HCT116 (cell line): Measurements from ENCODE around the gene LRRC7. TPM values are rescaled to one million over a fixed set of nuclear protein-coding genes. Genes with fewer than 3 reads are reported as not detected.

Experiments
- ATAC-seq: fragments of 200-7000 bp; cut with Tn5 transposase; 2 replicates; pipeline ENCODE4 v1.9.1; 2020; ENCODE audit warnings: mild to moderate bottlenecking, moderate library complexity
- BruUV-seq: library from RNA; stranded (reverse); fragments of 400-500 nt; replicated peaks from 2 replicates; lab custom pipeline; 2021; lab: Mats Ljungman, UMichigan
- CTCF ChIA-PET: fragments of 300-600 bp; sonication (Branson Sonifier 250); formaldehyde crosslinking; loops from one replicate; lab custom pipeline; 2021; ENCODE audit warnings: antibody characterized with exemption; lab: Charles Lee
- POLR2A ChIA-PET: fragments of 300-600, 350-600 bp; sonication (Branson Sonifier 250); formaldehyde crosslinking; loops from one replicate; lab custom pipeline; 2021; ENCODE audit warnings: antibody characterized with exemption; lab: Charles Lee
- RAD21 ChIA-PET, 2 experiments: fragments of 300-600 bp; sonication (Branson Sonifier 250); formaldehyde crosslinking; loops; one replicate each; lab custom pipeline; 2023; ENCODE audit warnings: low total read pairs in 2 of 2; ENCODE audit not compliant: uncharacterized antibody in 2 of 2, unreplicated experiment in 2 of 2, low non-redundant PET in 1 of 2; lab: Charles Lee
- DNase-seq: peaks from one replicate; pipeline ENCODE4 v3.0.0-alpha.2; 2010; ENCODE audit warnings: low read depth, low spot score
- H2AFZ ChIP-seq: fragments of 200-600 bp; shearing (Covaris generic), sonication (generic); 2 replicates; pipeline ENCODE4 v1.6.1; 2017; ENCODE audit warnings: low read depth, mixed run types, mixed read lengths, antibody characterized with exemption, low read length; ENCODE audit not compliant: poor library complexity, severe bottlenecking
- H3K27ac ChIP-seq: 2 replicates; pipeline ENCODE4 v1.5.1; 2012; ENCODE audit warnings: low read depth, low read length
- H3K27me3 ChIP-seq: fragments of 200-600 bp; sonication (generic); 2 replicates; pipeline ENCODE4 v1.6.1; 2016; ENCODE audit warnings: mixed run types, low read length, mixed read lengths; ENCODE audit not compliant: insufficient read depth
- H3K36me3 ChIP-seq, 2 experiments: fragments of 200-500 bp in 1 of 2; fragments of 200-600 bp in 1 of 2; sonication (Bioruptor generic) in 1 of 2; sonication (generic) in 1 of 2; 2 replicates each; pipeline versions ENCODE4 v1.5.1 to v1.6.1; 2014 to 2016; ENCODE audit warnings: low read length in 2 of 2, inconsistent platforms in 1 of 2, mixed read lengths in 1 of 2, mixed run types in 1 of 2; ENCODE audit not compliant: insufficient read depth in 2 of 2, control insufficient read depth in 1 of 2
- H3K4me1 ChIP-seq, 2 experiments: fragments of 200-600 bp in 1 of 2; sonication (generic) in 1 of 2; 2 replicates each; pipeline versions ENCODE4 v1.5.1 to v1.6.1; 2012 to 2017; ENCODE audit warnings: low read length in 2 of 2, inconsistent platforms in 1 of 2, mild to moderate bottlenecking in 1 of 2, mixed read lengths in 1 of 2, mixed run types in 1 of 2, moderate library complexity in 1 of 2; ENCODE audit not compliant: insufficient read depth in 2 of 2, control insufficient read depth in 1 of 2
- H3K4me2 ChIP-seq: fragments of 200-600 bp; sonication (generic); 2 replicates; pipeline ENCODE4 v1.6.1; 2017; ENCODE audit warnings: mixed run types, low read length, mixed read lengths
- H3K4me3 ChIP-seq, 2 experiments: fragments of 200-600 bp in 1 of 2; sonication (generic) in 1 of 2; replicated peaks in 1 of 2; 2 replicates each; pipeline ENCODE4 v1.5.1; 2011 to 2016; ENCODE audit warnings: low read length in 2 of 2, control low read depth in 1 of 2, low read depth in 1 of 2, mild to moderate bottlenecking in 1 of 2, mixed read lengths in 1 of 2, mixed run types in 1 of 2
- H3K79me2 ChIP-seq: fragments of 200-600 bp; sonication (generic); 2 replicates; pipeline ENCODE4 v1.6.1; 2017; ENCODE audit warnings: mild to moderate bottlenecking, mixed run types, low read length, moderate library complexity, mixed read lengths; ENCODE audit not compliant: insufficient read depth
- H3K9ac ChIP-seq: fragments of 200-600 bp; sonication (generic); 2 replicates; pipeline ENCODE4 v1.6.1; 2016; ENCODE audit warnings: low read length, mixed read lengths
- H3K9me2 ChIP-seq: fragments of 200-600 bp; sonication (generic), shearing (Covaris generic); 2 replicates; pipeline ENCODE4 v1.6.1; 2017; ENCODE audit warnings: mixed run types, mild to moderate bottlenecking, moderate library complexity; ENCODE audit not compliant: insufficient read depth
- H3K9me3 ChIP-seq, 2 experiments: fragments of 200-500 bp in 1 of 2; fragments of 200-600 bp in 1 of 2; sonication (Bioruptor generic) in 1 of 2; sonication (generic) in 1 of 2; 2 replicates each; pipeline ENCODE4 v1.6.1; 2014 to 2017; ENCODE audit warnings: low read length in 2 of 2, mixed read lengths in 2 of 2, inconsistent platforms in 1 of 2, low read depth in 1 of 2, mild to moderate bottlenecking in 1 of 2, mixed run types in 1 of 2, moderate library complexity in 1 of 2; ENCODE audit not compliant: control insufficient read depth in 1 of 2, insufficient read depth in 1 of 2
- H4K20me1 ChIP-seq: fragments of 200-600 bp; sonication (generic), shearing (Covaris generic); 2 replicates; pipeline ENCODE4 v1.6.1; 2017; ENCODE audit warnings: mixed run types, mild to moderate bottlenecking, moderate library complexity; ENCODE audit not compliant: insufficient read depth
- CBX3 ChIP-seq: IDR thresholded peaks from 2 replicates; pipeline ENCODE4 v1.6.1; 2012; ENCODE audit warnings: low read depth
- CEBPB ChIP-seq: IDR thresholded peaks from 2 replicates; pipeline ENCODE4 v1.6.1; 2012; ENCODE audit warnings: low read depth
- ELF1 ChIP-seq: IDR thresholded peaks from 2 replicates; pipeline ENCODE4 v1.6.1; 2012; ENCODE audit warnings: low read depth, borderline replicate concordance
- EZH2phosphoT487 ChIP-seq: fragments of 200-600 bp; IDR thresholded peaks from 2 replicates; pipeline ENCODE4 v1.6.1; 2018; ENCODE audit warnings: antibody characterized with exemption, borderline replicate concordance
- FOSL1 ChIP-seq: IDR thresholded peaks from 2 replicates; pipeline ENCODE4 v1.6.1; 2012; ENCODE audit warnings: low read depth
- JUND ChIP-seq: IDR thresholded peaks from 2 replicates; pipeline ENCODE4 v1.6.1; 2012
- POLR2A ChIP-seq: IDR thresholded peaks from 2 replicates; pipeline ENCODE4 v1.7.0; 2011; ENCODE audit warnings: borderline replicate concordance; ENCODE audit not compliant: insufficient read depth, insufficient read length; ENCODE audit errors: extremely low read depth
- POLR2AphosphoS5 ChIP-seq: IDR thresholded peaks from 2 replicates; pipeline ENCODE4 v1.6.1; 2011; ENCODE audit warnings: mild to moderate bottlenecking, low read depth, low read length, moderate library complexity
- REST ChIP-seq: IDR thresholded peaks from 2 replicates; pipeline ENCODE4 v1.6.1; 2012; ENCODE audit warnings: low read depth
- SP1 ChIP-seq: IDR thresholded peaks from 2 replicates; pipeline ENCODE4 v1.6.1; 2012; ENCODE audit warnings: low read depth
- TCF7L2 ChIP-seq: IDR thresholded peaks from 2 replicates; pipeline ENCODE4 v1.7.0; 2011; ENCODE audit warnings: borderline replicate concordance, inconsistent platforms; ENCODE audit not compliant: insufficient read depth, insufficient read length; ENCODE audit errors: extremely low read depth
- YY1 ChIP-seq: IDR thresholded peaks from 2 replicates; pipeline ENCODE4 v1.6.1; 2011; ENCODE audit warnings: low read length, low read depth, moderate library complexity, mild to moderate bottlenecking; ENCODE audit not compliant: insufficient replicate concordance; ENCODE audit errors: extremely low read depth
- ZFX ChIP-seq: fragments of 450-650 bp; IDR thresholded peaks from 2 replicates; pipeline ENCODE4 v1.6.1; 2017
- ZNF274 ChIP-seq: fragments of 200-500 bp; sonication (Bioruptor generic); IDR thresholded peaks from 2 replicates; pipeline ENCODE4 v1.6.1; 2014; ENCODE audit warnings: mild to moderate bottlenecking, low read depth, low read length, inconsistent platforms
- intact Hi-C: fragments of 100-400 bp; cut with micrococcal nuclease; formaldehyde crosslinking; loops from 2 replicates; pipeline ENCODE4 v1.10.0; 2022
- total RNA-seq: library from RNA; stranded (reverse); gene quantifications from one replicate; pipeline ENCODE4 v1.2.1, GENCODE V29; 2021; ENCODE audit not compliant: unreplicated experiment
- TF ChIP-seq, protein P1 (sequence below): IDR thresholded peaks from 2 replicates; pipeline ENCODE4 v1.6.1; 2012
- TF ChIP-seq, protein P2 (sequence below), 3 experiments: fragments of 200-600 bp in 1 of 3; sonication (generic) in 1 of 3; IDR thresholded peaks in 2 of 3; conservative IDR thresholded peaks in 1 of 3; 2 replicates each; pipeline ENCODE4 v1.5.1; 2012 to 2017; ENCODE audit warnings: low read depth in 2 of 3, low read length in 2 of 3, antibody characterized with exemption in 1 of 3, borderline replicate concordance in 1 of 3, control low read depth in 1 of 3, mild to moderate bottlenecking in 1 of 3, mixed read lengths in 1 of 3, mixed run types in 1 of 3, moderate library complexity in 1 of 3; ENCODE audit not compliant: insufficient read depth in 1 of 3

The LRRC7 gene
- total RNA-seq, 1 experiment from 2014 or later: not detected

- ChIA-PET CTCF (no interaction called here), POLR2A (no interaction called here), RAD21 (no interaction called here)
- Histone ChIP-seq H2AFZ (no peak overlapping the region), H3K9me3 (no peaks in the 10 kb centered on the region), H3K27me3 (no peaks in the 10 kb centered on the region), H3K79me2 (no peaks in the 10 kb centered on the region), H4K20me1 (no peaks in the 10 kb centered on the region), H3K4me1 (no peaks in the 10 kb centered on the region), H3K27ac (no peak overlapping the region), H3K9me2 (no peaks in the 10 kb centered on the region), H3K4me3 (no peak overlapping the region), H3K9ac (no peak overlapping the region), H3K36me3 (no peaks in the 10 kb centered on the region), H3K4me2 (no peak overlapping the region)
- no peak for ATAC-seq
- DNase-seq: no peak
- intact Hi-C loops: no loop called here
- no TSS peak for BruUV-seq
- TF ChIP-seq CEBPB (no peak), SP1 (no peak), JUND (no peak), REST (no peak), ELF1 (no peak), ZNF274 (no peak)
- TF ChIP-seq, protein P1, sequence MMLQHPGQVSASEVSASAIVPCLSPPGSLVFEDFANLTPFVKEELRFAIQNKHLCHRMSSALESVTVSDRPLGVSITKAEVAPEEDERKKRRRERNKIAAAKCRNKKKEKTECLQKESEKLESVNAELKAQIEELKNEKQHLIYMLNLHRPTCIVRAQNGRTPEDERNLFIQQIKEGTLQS: no peak
These were observed 352.7 kb downstream of the LRRC7 start for GRCh38 chr1:69920426-69920825.

DNA sequence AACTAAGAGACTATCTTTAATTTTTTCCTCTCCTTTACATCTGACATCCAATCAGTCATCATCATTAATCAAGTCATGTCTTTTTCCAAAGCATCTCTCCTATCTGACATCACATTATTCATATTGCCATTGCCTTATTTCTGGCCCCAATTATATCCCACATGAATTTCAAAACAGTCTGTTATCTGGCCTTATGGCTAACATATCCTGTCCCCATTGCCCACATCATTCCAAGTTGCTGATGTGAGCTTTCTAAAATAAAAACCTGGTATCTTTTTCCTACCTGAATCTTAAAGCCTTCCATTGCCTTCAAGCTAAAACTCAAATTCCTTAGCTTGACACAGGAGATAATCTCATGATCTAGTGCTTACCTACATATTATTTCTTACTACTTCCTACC, 353.8 kb downstream of the LRRC7 start:
- POLR2A ChIA-PET: interaction anchor here (0.6 kb wide), 1 partner anchor 269 kb away, joined by 3 read pairs; no protein-coding TSS in a partner anchor
- intact Hi-C loops: no loop called here
- no peak overlapping the region for H2AFZ ChIP-seq
- H3K27me3 ChIP-seq: no peaks in the 10 kb centered on the region
- H3K9me3 ChIP-seq: no peaks in the 10 kb centered on the region
- H3K9me2 ChIP-seq: no peaks in the 10 kb centered on the region
- RAD21 ChIA-PET: no interaction called here
- H3K36me3 ChIP-seq: no peaks in the 10 kb centered on the region
- no peak overlapping the region for H3K4me2 ChIP-seq
- no peak for ATAC-seq
- no peak overlapping the region for H3K9ac ChIP-seq
- H4K20me1 ChIP-seq: no peaks in the 10 kb centered on the region
- CTCF ChIA-PET: no interaction called here
- BruUV-seq: no TSS peak
- no peaks in the 10 kb centered on the region for H3K4me1 ChIP-seq
- no peak overlapping the region for H3K27ac ChIP-seq
- DNase-seq: no peak
- H3K4me3 ChIP-seq: no peak overlapping the region
- H3K79me2 ChIP-seq: no peaks in the 10 kb centered on the region
- TF ChIP-seq SP1 (no peak), CEBPB (no peak), TCF7L2 (no peak), POLR2A (no peak), FOSL1 (no peak), YY1 (no peak), ELF1 (no peak), POLR2AphosphoS5 (no peak), ZFX (no peak), CBX3 (no peak), EZH2phosphoT487 (no peak)
- TF ChIP-seq, protein P1: no peak
- TF ChIP-seq, protein P2, sequence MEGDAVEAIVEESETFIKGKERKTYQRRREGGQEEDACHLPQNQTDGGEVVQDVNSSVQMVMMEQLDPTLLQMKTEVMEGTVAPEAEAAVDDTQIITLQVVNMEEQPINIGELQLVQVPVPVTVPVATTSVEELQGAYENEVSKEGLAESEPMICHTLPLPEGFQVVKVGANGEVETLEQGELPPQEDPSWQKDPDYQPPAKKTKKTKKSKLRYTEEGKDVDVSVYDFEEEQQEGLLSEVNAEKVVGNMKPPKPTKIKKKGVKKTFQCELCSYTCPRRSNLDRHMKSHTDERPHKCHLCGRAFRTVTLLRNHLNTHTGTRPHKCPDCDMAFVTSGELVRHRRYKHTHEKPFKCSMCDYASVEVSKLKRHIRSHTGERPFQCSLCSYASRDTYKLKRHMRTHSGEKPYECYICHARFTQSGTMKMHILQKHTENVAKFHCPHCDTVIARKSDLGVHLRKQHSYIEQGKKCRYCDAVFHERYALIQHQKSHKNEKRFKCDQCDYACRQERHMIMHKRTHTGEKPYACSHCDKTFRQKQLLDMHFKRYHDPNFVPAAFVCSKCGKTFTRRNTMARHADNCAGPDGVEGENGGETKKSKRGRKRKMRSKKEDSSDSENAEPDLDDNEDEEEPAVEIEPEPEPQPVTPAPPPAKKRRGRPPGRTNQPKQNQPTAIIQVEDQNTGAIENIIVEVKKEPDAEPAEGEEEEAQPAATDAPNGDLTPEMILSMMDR (IDR thresholded peaks at IDR 0.05 in 2 of 3, conservative IDR thresholded peaks at IDR 0.05 in 1 of 3; ENCODE audit: borderline replicate concordance in 1 of 3, insufficient read depth in 1 of 3, low read depth in 2 of 3, low read length in 2 of 3): no peak
